CD14-positive monocyte (primary cell): Measurements from ENCODE around the gene SCUBE1. TPM values are rescaled to one million over a fixed set of nuclear protein-coding genes. Genes with fewer than 3 reads are reported as not detected.

Experiments
- DNase-seq, 3 donors: peaks; one replicate each; pipeline ENCODE4 v3.0.0-alpha.2; 2011 to 2022
- H2AFZ ChIP-seq: 2 replicates; pipeline ENCODE4 v1.6.0; 2012; ENCODE audit warnings: mild to moderate bottlenecking, low read depth, low read length, inconsistent platforms; ENCODE audit not compliant: insufficient read depth, poor library complexity, severe bottlenecking
- H3K27ac ChIP-seq, 2 donors: 1 replicate in 1 of 2; 2 replicates in 1 of 2; pipeline ENCODE4 v1.5.1; 2012 to 2013; ENCODE audit warnings: low read length in 2 of 2, control low read depth in 1 of 2, inconsistent platforms in 1 of 2, low read depth in 1 of 2, mild to moderate bottlenecking in 1 of 2
- H3K27me3 ChIP-seq, 2 donors: one replicate each; pipeline versions ENCODE4 v1.6.0 to v1.6.1; 2011 to 2013; ENCODE audit warnings: low read length in 2 of 2; ENCODE audit not compliant: control insufficient read depth in 2 of 2, insufficient read depth in 2 of 2
- H3K36me3 ChIP-seq, 2 donors: replicated peaks in 1 of 2; 1 replicate in 1 of 2; 2 replicates in 1 of 2; pipeline versions ENCODE4 v1.5.1 to v1.6.1; 2012 to 2013; ENCODE audit warnings: low read length in 2 of 2, control low read depth in 1 of 2, inconsistent platforms in 1 of 2, mild to moderate bottlenecking in 1 of 2; ENCODE audit not compliant: insufficient read depth in 2 of 2, control insufficient read depth in 1 of 2
- H3K4me1 ChIP-seq, 2 donors: 1 replicate in 1 of 2; 2 replicates in 1 of 2; pipeline versions ENCODE4 v1.5.1 to v1.6.1; 2012 to 2013; ENCODE audit warnings: low read length in 2 of 2, control low read depth in 1 of 2, inconsistent platforms in 1 of 2, mild to moderate bottlenecking in 1 of 2, moderate library complexity in 1 of 2; ENCODE audit not compliant: insufficient read depth in 2 of 2, control insufficient read depth in 1 of 2
- H3K4me2 ChIP-seq: replicated peaks from 2 replicates; pipeline ENCODE3; 2012; ENCODE audit warnings: low read length, moderate library complexity, mild to moderate bottlenecking; ENCODE audit not compliant: poor library complexity, severe bottlenecking; ENCODE audit errors: extremely low read depth
- H3K4me3 ChIP-seq, 3 experiments: fragments of 200-600 bp in 1 of 3; sonication (generic) in 1 of 3; replicated peaks in 1 of 3; 1 replicate in 2 of 3; 2 replicates in 1 of 3; pipeline ENCODE4 v1.5.1; 2011 to 2013; ENCODE audit warnings: low read length in 3 of 3, mild to moderate bottlenecking in 3 of 3, control low read depth in 2 of 3, low read depth in 2 of 3, inconsistent platforms in 1 of 3, moderate library complexity in 1 of 3
- H3K79me2 ChIP-seq: 2 replicates; pipeline ENCODE4 v1.6.0; 2012; ENCODE audit warnings: mild to moderate bottlenecking, control low read depth, inconsistent platforms, low read length, moderate library complexity; ENCODE audit not compliant: insufficient read depth
- H3K9ac ChIP-seq: 2 replicates; pipeline ENCODE4 v1.6.0; 2017; ENCODE audit warnings: low read length, mild to moderate bottlenecking; ENCODE audit not compliant: insufficient read depth, poor library complexity, severe bottlenecking
- H3K9me3 ChIP-seq, 2 donors: replicated peaks in 1 of 2; 1 replicate in 1 of 2; 2 replicates in 1 of 2; pipeline versions ENCODE4 v1.5.1 to v1.6.1; 2012 to 2013; ENCODE audit warnings: low read length in 2 of 2, control low read depth in 1 of 2; ENCODE audit not compliant: control insufficient read depth in 1 of 2, insufficient read depth in 1 of 2
- H4K20me1 ChIP-seq: 2 replicates; pipeline ENCODE4 v1.6.0; 2012; ENCODE audit warnings: mild to moderate bottlenecking, low read length, control low read depth, moderate library complexity; ENCODE audit not compliant: insufficient read depth
- H3K27ac Mint-ChIP-seq, 7 donors: one replicate each; pipeline ENCODE4 v1.8.0; 2020; ENCODE audit warnings: mild to moderate bottlenecking in 7 of 7, mixed read lengths in 7 of 7, moderate library complexity in 6 of 7, inconsistent platforms in 2 of 7
- H3K27me3 Mint-ChIP-seq, 3 donors: one replicate each; pipeline ENCODE4 v1.8.0; 2021 to 2022; ENCODE audit warnings: low read depth in 3 of 3, mild to moderate bottlenecking in 3 of 3, mixed read lengths in 3 of 3, moderate library complexity in 3 of 3, inconsistent platforms in 1 of 3
- H3K36me3 Mint-ChIP-seq, 2 donors: one replicate each; pipeline ENCODE4 v1.8.0; 2020; ENCODE audit warnings: mixed read lengths in 2 of 2, inconsistent platforms in 1 of 2, mild to moderate bottlenecking in 1 of 2
- H3K4me1 Mint-ChIP-seq: one replicate; pipeline ENCODE4 v1.8.0; 2020; ENCODE audit warnings: mild to moderate bottlenecking, mixed read lengths
- H3K4me3 Mint-ChIP-seq, 2 donors: one replicate each; pipeline ENCODE4 v1.8.0; 2020; ENCODE audit warnings: mild to moderate bottlenecking in 2 of 2, mixed read lengths in 2 of 2, moderate library complexity in 1 of 2
- H3K9me3 Mint-ChIP-seq, 7 donors: one replicate each; pipeline ENCODE4 v1.8.0; 2020 to 2022; ENCODE audit warnings: mixed read lengths in 7 of 7, mild to moderate bottlenecking in 6 of 7, moderate library complexity in 6 of 7, inconsistent platforms in 2 of 7
- CTCF ChIP-seq: fragments of 200-600 bp; IDR thresholded peaks from one replicate; pipeline ENCODE4 v1.8.0; 2022; ENCODE audit warnings: antibody characterized with exemption, mild to moderate bottlenecking
- WGBS: methylation state at CpG from one replicate; pipeline ENCODE4 v1.1.5; 2013; ENCODE audit warnings: missing lambda C conversion rate; ENCODE audit not compliant: insufficient coverage; 5-methylcytosine and 5-hydroxymethylcytosine counted together
- intact Hi-C, 2 donors: fragments of 100-400 bp; cut with micrococcal nuclease; formaldehyde crosslinking; loops; one replicate each; pipeline versions ENCODE4 v1.15.0 to v1.15.1; 2023
- polyA plus RNA-seq, 3 donors: library from polyadenylated mRNA; depleted of rRNA in 1 of 3; unstranded in 2 of 3; stranded (reverse) in 1 of 3; fragments of 300-500 nt in 2 of 3; fragments of >200 nt in 1 of 3; fragmentation: Illumina TruSeq in 2 of 3; gene quantifications; 1 replicate in 2 of 3; 2 replicates in 1 of 3; pipeline ENCODE4 v1.2.3, GENCODE V29; 2012 to 2021

SCUBE1 gene
- polyA plus RNA-seq, 3 donors: 0.20 to 0.32 (median 0.26) TPM

- Mint-ChIP-seq H3K4me3 (no peak overlapping the region), H3K36me3 (no peaks in the 10 kb centered on the region), H3K27me3 (peaks cover 3 to 9% (median 3%) of the 10 kb centered on the region in 3 donors), H3K4me1 (no peaks in the 10 kb centered on the region), H3K27ac (no peak overlapping the region), H3K9me3 (no peaks in the 10 kb centered on the region)
- H3K4me3 ChIP-seq: no peak overlapping the region
- H3K79me2 ChIP-seq: no peaks in the 10 kb centered on the region
- no peak for TF ChIP-seq CTCF
- intact Hi-C loops: no loop called here
- H3K9me3 ChIP-seq: no peaks in the 10 kb centered on the region
- no peaks in the 10 kb centered on the region for H3K27me3 ChIP-seq
- H3K4me2 ChIP-seq: no peak overlapping the region
- H3K4me1 ChIP-seq: no peaks in the 10 kb centered on the region
- H3K36me3 ChIP-seq: no peaks in the 10 kb centered on the region
- H4K20me1 ChIP-seq: no peaks in the 10 kb centered on the region
- no peak overlapping the region for H3K27ac ChIP-seq
- H3K9ac ChIP-seq: no peak overlapping the region
- WGBS: 99% methylated on average over 10 of the region's 14 CpGs
- DNase-seq: no peak
- no peak overlapping the region for H2AFZ ChIP-seq
Measured at GRCh38 chr22:43241699-43242386, 101.3 kb downstream of the SCUBE1 start.

- intact Hi-C loops: no loop called here
- Histone ChIP-seq H2AFZ (no peak overlapping the region), H3K36me3 (no peaks in the 10 kb centered on the region), H3K4me3 (no peak overlapping the region), H3K9me3 (no peaks in the 10 kb centered on the region), H3K4me1 (no peaks in the 10 kb centered on the region), H4K20me1 (no peaks in the 10 kb centered on the region), H3K27me3 (no peaks in the 10 kb centered on the region), H3K9ac (no peak overlapping the region), H3K79me2 (no peaks in the 10 kb centered on the region), H3K27ac (no peak overlapping the region), H3K4me2 (no peak overlapping the region)
- no peak overlapping the region for H3K27ac Mint-ChIP-seq
- H3K27me3 Mint-ChIP-seq: peaks cover 3 to 9% (median 3%) of the 10 kb centered on the region in 3 donors
- no peaks in the 10 kb centered on the region for H3K36me3 Mint-ChIP-seq
- no peak overlapping the region for H3K4me3 Mint-ChIP-seq
- H3K4me1 Mint-ChIP-seq: no peaks in the 10 kb centered on the region
- no peaks in the 10 kb centered on the region for H3K9me3 Mint-ChIP-seq
- no peak for TF ChIP-seq CTCF
- no peak for DNase-seq
- 95% methylated on average over 13 of the region's 15 CpGs for WGBS
Measured at GRCh38 chr22:43241138-43241597, 102.0 kb downstream of the SCUBE1 start.
